Urinary bladder (tissue), 4 donors: ENCODE measurements around the gene PRDM16. TPM values are rescaled to one million over a fixed set of nuclear protein-coding genes. Genes with fewer than 3 reads are reported as not detected.
A peak's percentile ranks its signal among the peaks of the same experiment; 100 is the strongest.
"Not testable (repeated sequence)": the region's sequence is repeated elsewhere in the genome, so short reads cannot be mapped to it uniquely, and the experiment has no call there.

Experiments used
- DNase-seq: peaks from one replicate; pipeline ENCODE4 v3.0.0-alpha.2; 2015; ENCODE audit errors: extremely low spot score
- H3K27ac ChIP-seq: one replicate; pipeline ENCODE4 v1.5.1; 2013; ENCODE audit warnings: low read depth, mild to moderate bottlenecking, moderate library complexity
- H3K36me3 ChIP-seq: one replicate; pipeline ENCODE4 v1.6.1; 2013; ENCODE audit warnings: mild to moderate bottlenecking, moderate library complexity; ENCODE audit not compliant: insufficient read depth
- H3K4me1 ChIP-seq: one replicate; pipeline ENCODE4 v1.6.1; 2013; ENCODE audit warnings: mild to moderate bottlenecking, moderate library complexity; ENCODE audit not compliant: insufficient read depth
- H3K4me3 ChIP-seq: one replicate; pipeline ENCODE4 v1.5.1; 2013; ENCODE audit warnings: low read depth, low read length
- WGBS: extraction: QIAGEN DNeasy Blood & Tissue Kit; methylation state at CpG from one replicate; pipeline ENCODE4 v1.1.7; 2013; 5-methylcytosine and 5-hydroxymethylcytosine counted together
- polyA plus RNA-seq: library from polyadenylated mRNA; stranded (reverse); fragments of 200-250 nt; gene quantifications from one replicate; pipeline ENCODE4 v1.2.3, GENCODE V29; 2013
- total RNA-seq: library from RNA; depleted of rRNA; stranded (reverse); fragments of >200 nt; gene quantifications from one replicate; pipeline ENCODE4 v1.2.3, GENCODE V29; 2014
- donor health status: healthy with polysubstance abuse.
- donor health status: healthy.

The PRDM16 gene
- total and polyA plus RNA-seq, 2 donors = 2.8 to 3.7 TPM

DNA sequence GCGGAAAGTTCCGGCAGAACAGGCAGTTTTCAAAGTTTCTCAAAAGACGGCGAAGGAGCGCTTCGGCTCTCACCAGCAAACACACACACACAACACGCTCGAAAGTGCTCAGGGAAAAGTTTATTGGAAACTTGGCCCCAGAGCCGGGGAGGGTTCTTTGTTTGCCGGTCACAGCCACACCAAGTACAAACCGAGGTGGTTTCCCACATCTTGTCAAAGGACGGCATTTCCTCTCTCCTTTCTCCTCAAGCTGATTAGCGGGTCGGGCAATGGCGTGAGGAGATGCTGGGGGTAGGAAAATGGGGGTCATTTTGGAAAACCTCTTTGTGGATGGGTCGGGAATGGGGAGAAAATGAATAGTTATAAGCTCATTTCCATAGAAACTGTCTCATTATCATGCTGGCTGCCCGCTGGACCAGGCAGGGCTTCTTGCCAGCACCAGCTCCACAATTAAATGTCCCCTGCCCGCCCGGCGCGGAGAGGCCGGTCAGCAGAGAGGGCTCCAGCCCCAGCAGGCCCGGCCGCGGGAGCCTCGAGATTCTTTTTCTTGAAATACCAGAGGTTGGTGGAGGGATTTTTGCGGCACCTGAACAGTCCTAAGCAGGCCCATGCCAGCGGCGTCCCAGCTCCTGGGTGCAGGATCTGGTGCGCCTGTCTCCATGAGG lies 92.3 kb downstream of the PRDM16 start:
- Histone ChIP-seq H3K4me1 (no peaks in the 10 kb centered on the region), H3K4me3 (no peak overlapping the region), H3K36me3 (no peaks in the 10 kb centered on the region), H3K27ac (no peak overlapping the region)
- no peak for DNase-seq
- WGBS = 60% methylated on average over 30 of the region's 30 CpGs

DNA sequence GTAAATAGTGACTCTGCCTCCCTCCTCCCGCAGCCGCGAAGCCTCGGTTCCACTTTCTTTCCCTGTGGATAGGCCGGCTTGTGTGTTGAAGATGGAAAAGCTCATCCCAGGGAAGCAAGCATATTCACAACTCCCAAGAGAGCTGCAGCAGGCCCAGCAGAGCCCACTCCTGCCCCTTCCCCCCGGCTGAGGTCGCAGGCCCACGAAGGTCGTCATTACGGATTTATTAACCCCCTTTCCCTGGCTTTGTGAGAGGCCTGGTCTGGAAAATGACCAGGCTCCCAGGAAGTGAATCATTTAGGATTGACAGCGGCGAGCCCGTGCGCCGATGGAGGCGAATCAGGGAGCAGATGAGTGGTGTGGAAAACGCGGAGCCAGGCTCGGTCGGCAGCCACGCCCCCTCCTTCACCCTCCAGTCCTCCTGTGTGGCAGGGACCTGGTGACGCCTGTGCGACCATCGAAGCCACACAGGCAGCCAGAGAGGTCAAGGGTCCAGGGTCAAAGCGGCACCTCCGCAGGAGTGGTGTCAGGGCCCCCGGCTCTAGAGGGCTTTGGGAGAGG lies 93.4 kb downstream of the PRDM16 start:
- DNase-seq = no peak
- H3K27ac ChIP-seq = no peak overlapping the region
- H3K4me1 ChIP-seq = no peaks in the 10 kb centered on the region
- H3K36me3 ChIP-seq = no peaks in the 10 kb centered on the region
- no peak overlapping the region for H3K4me3 ChIP-seq
- 66% methylated on average over 27 of the region's 27 CpGs for WGBS

DNA sequence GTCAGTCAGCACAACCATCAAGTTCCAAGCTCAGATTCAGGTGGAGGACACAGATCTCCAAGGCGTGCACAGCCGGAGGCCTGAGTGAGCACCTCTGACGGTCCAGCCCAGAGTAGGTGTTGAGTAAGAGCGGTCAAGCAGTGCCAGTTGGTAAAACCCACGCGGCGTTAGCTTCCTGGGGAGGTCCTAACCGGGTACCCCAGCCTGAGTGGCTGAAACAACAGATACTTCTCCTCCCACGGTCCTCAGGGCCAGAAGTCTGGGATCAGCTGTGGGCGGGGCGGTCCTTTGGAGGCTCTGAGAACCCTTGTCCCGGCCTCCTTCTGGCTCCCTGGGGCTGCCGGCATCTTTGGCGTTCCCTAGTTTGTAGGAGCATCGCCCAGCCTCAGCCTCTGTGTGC lies 94.4 kb downstream of the PRDM16 start:
- DNase-seq = no peak
- Histone ChIP-seq H3K36me3 (no peaks in the 10 kb centered on the region), H3K4me1 (no peaks in the 10 kb centered on the region), H3K4me3 (no peak overlapping the region), H3K27ac (no peak overlapping the region)
- WGBS = 86% methylated on average over 15 of the region's 15 CpGs

DNA sequence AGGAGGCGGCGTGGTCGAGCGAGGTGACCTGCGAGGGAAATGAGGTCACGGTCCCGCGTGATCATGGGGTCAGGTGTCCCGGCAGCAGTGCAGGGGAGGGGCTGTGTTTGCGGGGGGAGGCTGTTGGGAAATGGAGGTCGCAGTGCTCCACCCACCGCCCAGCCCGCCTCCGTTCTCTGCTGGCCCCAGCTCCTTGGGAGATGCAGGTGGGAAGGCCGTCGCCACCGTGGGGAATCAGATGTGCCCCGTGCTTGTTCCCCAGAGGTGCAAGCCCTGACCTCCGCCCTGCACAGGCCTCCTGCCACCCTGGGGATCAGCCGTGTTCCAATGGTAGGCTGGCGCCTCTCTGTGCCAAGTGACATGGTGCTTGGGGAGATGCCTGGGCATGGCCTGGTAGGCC lies 95.7 kb downstream of the PRDM16 start:
- no peak for DNase-seq
- 80% methylated on average over 21 of the region's 21 CpGs for WGBS
- Histone ChIP-seq H3K4me3 (no peak overlapping the region), H3K27ac (no peak overlapping the region), H3K4me1 (no peaks in the 10 kb centered on the region), H3K36me3 (no peaks in the 10 kb centered on the region)

DNA sequence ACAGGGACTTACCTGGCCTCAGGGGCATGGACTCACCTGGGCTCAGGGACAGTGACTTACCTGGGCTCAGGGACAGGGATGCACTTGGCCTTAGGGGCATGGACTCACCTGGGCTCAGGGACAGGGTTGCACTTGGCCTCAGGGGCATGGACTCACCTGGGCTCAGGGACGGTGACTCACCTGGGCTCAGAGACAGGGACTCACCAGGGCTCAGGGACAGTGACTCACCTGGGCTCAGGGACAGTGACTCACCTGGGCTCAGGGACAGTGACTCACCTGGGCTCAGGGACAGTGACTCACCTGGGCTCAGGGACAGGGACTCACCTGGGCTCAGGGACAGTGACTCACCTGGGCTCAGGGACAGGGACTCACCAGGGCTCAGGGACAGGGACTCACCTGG lies 96.2 kb downstream of the PRDM16 start:
- not testable (repeated sequence) for H3K4me3 ChIP-seq, H3K36me3 ChIP-seq, H3K27ac ChIP-seq, DNase-seq, H3K4me1 ChIP-seq
- 82% methylated on average over 1 of the region's 1 CpG for WGBS

DNA sequence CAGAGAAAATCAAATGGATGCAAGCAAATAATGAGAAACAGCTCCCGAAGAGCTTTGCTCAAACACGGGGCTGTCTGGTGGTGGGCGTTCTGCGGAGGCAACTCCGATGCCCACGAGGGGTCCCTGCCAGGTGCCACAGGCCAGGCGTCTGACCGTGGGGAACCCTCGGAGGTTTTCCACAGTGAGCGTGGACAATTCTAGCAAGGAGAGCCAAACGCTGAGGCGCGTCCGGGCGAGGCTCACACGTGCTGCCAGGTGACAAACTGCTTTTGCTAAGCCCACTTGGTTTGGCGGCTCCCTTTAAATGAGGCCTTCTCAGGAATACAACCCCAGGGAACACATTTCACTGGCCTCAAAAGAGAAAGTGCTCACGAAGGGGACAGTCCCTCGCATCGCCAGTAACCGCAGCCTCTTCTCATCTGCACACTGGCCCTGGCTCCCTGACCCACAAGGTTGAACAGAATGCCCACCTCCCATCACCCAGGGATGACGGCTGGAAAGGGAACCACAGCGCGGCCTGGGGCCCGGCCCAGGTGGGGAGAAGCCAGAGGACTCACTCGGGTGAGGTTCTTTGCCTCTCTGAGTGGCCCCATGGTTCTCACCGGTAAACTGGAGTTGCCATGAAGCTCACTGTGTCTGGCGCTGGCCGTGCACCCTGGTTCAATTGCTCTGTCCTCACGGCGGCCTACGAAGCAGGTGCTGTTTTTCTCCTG lies 97.4 kb downstream of the PRDM16 start:
- WGBS = 89% methylated on average over 32 of the region's 32 CpGs
- Histone ChIP-seq H3K27ac (no peak overlapping the region), H3K4me3 (no peak overlapping the region), H3K4me1 (no peaks in the 10 kb centered on the region), H3K36me3 (no peaks in the 10 kb centered on the region)
- no peak for DNase-seq

DNA sequence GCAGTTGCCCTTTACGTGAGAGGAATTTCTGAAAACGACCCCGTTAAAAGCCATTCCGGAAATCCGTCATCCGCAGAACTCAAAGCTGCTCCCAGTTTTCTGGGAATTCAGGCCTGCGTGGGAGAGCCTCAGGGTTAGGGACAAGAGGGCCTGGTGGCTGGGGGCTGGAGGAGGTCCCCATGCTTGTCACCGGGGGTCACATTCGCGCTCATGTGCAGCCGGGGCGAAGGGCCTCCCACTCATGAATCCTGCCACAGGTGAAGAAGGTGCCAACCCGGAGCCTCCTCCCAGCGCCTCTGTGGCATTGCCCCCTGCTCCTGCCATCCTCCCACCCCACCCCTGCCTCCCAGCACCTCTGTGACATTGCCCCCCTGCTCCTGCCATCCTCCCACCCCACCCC lies 98.3 kb downstream of the PRDM16 start:
- Histone ChIP-seq H3K4me3 (no peak overlapping the region), H3K36me3 (no peaks in the 10 kb centered on the region), H3K4me1 (no peaks in the 10 kb centered on the region), H3K27ac (no peak overlapping the region)
- WGBS = 79% methylated on average over 14 of the region's 14 CpGs
- DNase-seq = no peak

DNA sequence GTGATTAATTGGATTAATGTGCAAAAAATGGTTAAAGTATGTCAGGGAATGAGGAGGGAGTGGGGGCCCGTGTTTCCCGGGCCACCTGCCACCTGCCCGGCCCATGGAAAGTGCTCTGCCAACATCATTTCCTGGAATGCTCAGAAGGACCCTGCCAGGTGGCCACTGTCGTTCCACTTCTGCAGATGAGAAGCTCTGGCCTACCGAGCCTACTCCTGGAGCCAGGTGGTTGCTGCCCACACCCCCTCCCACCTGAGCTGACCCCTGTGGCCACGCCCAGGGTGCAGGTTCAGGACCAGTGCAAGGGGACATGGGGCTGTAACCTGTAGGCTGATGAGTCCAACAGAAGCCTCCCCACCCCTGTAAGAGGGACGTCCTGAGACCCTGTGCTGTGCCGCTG lies 99.7 kb downstream of the PRDM16 start:
- Histone ChIP-seq H3K36me3 (no peaks in the 10 kb centered on the region), H3K4me3 (no peak overlapping the region), H3K4me1 (no peaks in the 10 kb centered on the region), H3K27ac (no peak overlapping the region)
- DNase-seq = no peak
- 65% methylated on average over 8 of the region's 8 CpGs for WGBS

DNA sequence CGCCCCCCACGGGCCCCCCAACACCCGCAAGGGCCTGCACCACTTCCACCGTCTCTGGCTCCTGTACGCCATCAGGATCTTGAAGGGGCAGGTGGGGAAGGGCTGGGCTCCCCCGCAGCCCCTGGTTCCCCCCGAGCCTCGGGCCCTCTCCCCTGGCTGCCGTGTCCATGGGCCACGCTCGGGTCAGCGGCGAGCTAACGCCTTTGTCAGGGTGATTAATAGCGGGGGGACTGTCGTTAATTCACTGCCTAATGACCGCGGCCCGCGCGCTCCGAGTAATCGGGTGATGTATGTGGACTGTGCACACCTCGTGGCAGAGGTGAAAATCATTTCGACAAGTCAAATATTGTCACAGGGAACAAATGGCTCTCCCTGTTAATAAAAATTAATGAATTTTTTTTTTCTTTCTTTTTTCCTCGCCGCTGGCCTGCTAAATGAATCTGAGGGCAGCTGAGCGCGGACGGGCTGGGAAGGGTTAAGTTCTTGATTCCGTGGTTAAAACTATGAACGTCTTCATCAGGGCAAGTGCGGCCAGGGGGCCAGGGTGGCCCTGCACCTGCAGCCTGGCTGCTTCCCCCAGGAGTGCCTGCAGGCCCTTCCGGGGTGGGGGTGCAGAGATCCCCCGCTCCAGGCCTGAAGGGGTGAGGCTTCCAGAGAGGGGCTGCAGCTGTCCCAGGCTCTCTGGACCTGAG lies 100.8 kb downstream of the PRDM16 start:
- 73% methylated on average over 35 of the region's 35 CpGs for WGBS
- Histone ChIP-seq H3K27ac (peak overlapping the region; percentile 42), H3K36me3 (no peaks in the 10 kb centered on the region), H3K4me1 (no peaks in the 10 kb centered on the region), H3K4me3 (no peak overlapping the region)
- no peak for DNase-seq

DNA sequence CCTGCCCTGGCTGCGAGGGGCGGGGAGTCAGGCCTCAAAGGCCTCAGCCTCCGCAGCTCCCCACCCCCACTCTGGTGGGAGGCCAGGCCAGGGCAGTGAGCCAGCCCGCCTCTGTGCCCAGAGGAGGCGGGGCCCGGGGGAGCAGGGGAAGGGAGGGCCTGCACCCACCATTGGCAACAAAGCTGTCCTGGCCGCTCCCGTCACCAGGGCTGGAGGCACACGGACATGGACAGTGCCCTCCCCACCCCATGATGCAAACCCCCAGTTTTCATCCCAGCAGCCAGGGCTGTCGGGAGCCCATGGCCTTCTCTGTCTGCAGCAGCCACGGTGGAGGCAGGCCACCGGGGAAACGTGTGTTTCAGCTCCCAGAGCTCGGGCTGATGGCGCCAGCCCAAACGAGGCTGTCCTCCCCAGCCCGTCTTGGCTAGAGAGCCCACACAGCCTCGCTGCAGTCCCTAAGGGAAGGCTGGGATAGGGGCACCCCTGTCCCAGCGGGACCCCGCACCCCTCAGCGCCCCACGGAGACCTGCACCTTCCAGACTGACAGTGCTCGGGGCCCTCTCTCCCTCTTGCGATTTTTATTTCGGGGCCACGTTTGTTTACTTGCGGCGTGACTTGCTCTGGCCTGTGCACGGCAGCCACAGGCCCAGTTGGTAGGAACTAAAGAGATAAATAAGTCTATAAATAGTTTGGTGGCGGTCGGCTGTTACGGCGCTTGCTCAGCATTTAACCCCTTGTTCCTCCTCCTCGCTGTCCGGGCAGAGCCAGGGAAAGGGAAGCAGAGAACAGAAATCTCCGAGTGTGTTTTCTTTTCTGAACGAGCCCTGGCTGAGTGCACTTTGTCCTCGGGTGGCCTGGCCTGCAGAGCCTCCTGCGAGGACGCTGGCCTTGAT lies 101.8 kb downstream of the PRDM16 start:
- 2% methylated on average over 40 of the region's 40 CpGs for WGBS
- peak; percentile 45 for DNase-seq
- Histone ChIP-seq H3K4me1 (no peaks in the 10 kb centered on the region), H3K36me3 (no peaks in the 10 kb centered on the region), H3K27ac (peak overlapping the region; percentile 68), H3K4me3 (peak overlapping the region; percentile 2)

DNA sequence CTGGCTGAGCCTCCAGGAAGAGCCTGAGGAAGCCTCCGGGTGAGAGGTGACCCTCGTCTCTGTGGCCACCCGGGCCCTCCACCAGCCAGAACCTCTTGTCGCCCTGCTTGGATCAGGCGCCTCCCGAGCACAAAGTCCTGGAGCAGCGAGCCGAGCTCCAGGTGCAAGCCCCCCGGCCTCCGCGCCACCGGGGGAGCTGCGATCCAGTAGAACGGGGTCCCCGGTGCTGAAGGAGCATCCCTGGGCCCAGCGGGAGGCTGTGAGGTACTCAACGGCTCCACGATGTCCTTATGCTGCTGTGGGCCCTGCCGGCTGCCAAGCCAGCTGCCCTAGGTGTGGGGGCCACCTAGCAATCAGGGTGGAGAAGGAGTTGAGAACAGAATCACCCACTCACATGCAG lies 102.8 kb downstream of the PRDM16 start:
- no peak for DNase-seq
- WGBS = 89% methylated on average over 19 of the region's 19 CpGs
- Histone ChIP-seq H3K4me3 (no peak overlapping the region), H3K27ac (no peak overlapping the region), H3K36me3 (no peaks in the 10 kb centered on the region), H3K4me1 (no peaks in the 10 kb centered on the region)

DNA sequence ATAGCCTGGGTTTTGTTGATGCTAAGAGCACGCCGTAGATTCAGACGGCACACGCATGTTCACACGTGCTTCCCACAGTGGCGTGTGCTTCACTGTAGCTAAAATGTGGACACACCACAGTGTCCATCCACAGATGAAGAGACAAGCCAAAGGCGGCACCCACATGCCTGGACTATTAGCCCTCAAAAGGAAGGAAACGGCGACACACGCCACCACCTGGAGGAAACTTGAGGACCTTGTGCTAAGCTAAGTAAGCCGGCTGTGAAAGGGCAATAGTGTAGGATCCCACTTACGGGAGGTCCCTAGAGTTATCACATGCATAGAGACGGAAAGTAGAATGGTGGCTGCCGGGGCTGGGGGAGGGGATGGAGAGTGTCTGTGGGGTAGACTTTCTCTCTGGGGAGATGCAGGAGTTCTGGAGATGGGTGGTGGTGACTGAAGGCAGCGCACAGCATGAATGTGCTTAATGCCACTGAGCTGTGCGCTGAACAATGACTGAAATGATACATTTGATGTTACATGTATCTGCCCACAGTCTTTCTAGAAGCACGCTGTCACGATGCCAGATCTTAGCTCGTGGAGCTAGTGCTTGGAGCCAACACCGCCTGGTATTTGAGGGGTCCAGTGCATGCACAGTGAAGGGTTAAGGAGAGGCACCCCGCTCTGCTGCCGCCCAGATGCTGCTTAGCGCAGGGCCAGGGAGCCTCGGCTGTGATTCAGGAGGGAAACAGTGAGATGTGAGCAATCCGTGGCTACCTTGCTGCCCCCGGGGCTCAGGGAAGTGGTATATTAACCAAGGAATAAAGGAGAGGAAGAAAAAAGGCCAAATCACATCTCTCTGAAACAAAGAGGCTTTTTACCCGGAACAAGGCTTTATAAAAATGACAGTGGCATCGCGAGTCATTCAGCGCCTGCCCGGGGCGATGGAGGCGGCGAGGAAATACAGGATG lies 103.7 kb downstream of the PRDM16 start:
- 84% methylated on average over 34 of the region's 34 CpGs for WGBS
- Histone ChIP-seq H3K36me3 (no peaks in the 10 kb centered on the region), H3K4me3 (no peak overlapping the region), H3K4me1 (no peaks in the 10 kb centered on the region), H3K27ac (no peak overlapping the region)
- no peak for DNase-seq
